BE2C (cell line): Measurements from ENCODE around the gene PGF.

ENCODE experiments used
- DNase-seq: peaks from one replicate; pipeline ENCODE4 v3.0.0-alpha.2; 2020
- H3K27me3 ChIP-seq: fragments of 250-450 bp; sonication (Bioruptor Pico); 2 replicates; pipeline ENCODE4 v1.5.1; 2020; ENCODE audit warnings: mild to moderate bottlenecking
- H3K36me3 ChIP-seq: fragments of 250-450 bp; sonication (Bioruptor Pico); 2 replicates; pipeline ENCODE4 v1.5.1; 2020; ENCODE audit warnings: mild to moderate bottlenecking
- H3K4me1 ChIP-seq: fragments of 250-450 bp; sonication (Bioruptor Pico); 2 replicates; pipeline ENCODE4 v1.5.1; 2020
- H3K4me3 ChIP-seq: 2 replicates; pipeline ENCODE4 v1.5.1; 2011; ENCODE audit warnings: low read depth, low read length
- H3K9me3 ChIP-seq: fragments of 250-450 bp; sonication (Bioruptor Pico); 2 replicates; pipeline ENCODE4 v1.5.1; 2020
- CTCF ChIP-seq: IDR thresholded peaks from 2 replicates; pipeline ENCODE4 v1.5.1; 2012; ENCODE audit warnings: mild to moderate bottlenecking, low read depth, low read length

The PGF gene

GRCh38 chr14:74921987-74922751 is 33.2 kb downstream of the PGF start:
- DNase-seq: no peak
- Histone ChIP-seq H3K4me3 (peak overlapping the region; percentile 95), H3K27me3 (no peaks in the 10 kb centered on the region), H3K9me3 (no peaks in the 10 kb centered on the region), H3K4me1 (no peaks in the 10 kb centered on the region), H3K36me3 (peaks cover 5% of the 10 kb centered on the region; the same call in 1 of the 2 replicates)
- no peak for TF ChIP-seq CTCF

- TF ChIP-seq CTCF: no peak
- Histone ChIP-seq H3K4me3 (no peak overlapping the region), H3K27me3 (no peaks in the 10 kb centered on the region), H3K4me1 (no peaks in the 10 kb centered on the region), H3K9me3 (no peaks in the 10 kb centered on the region), H3K36me3 (peaks cover 5% of the 10 kb centered on the region; the same call in 1 of the 2 replicates)
- DNase-seq: no peak
Observed at GRCh38 chr14:74921053-74921620, 34.3 kb downstream of the PGF start.

GRCh38 chr14:74920281-74920680 is 35.1 kb downstream of the PGF start:
- no peak for DNase-seq
- Histone ChIP-seq H3K27me3 (no peaks in the 10 kb centered on the region), H3K36me3 (peaks cover 5% of the 10 kb centered on the region; the same call in 1 of the 2 replicates), H3K4me1 (no peaks in the 10 kb centered on the region), H3K4me3 (no peak overlapping the region), H3K9me3 (no peaks in the 10 kb centered on the region)
- TF ChIP-seq CTCF: no peak

- no peaks in the 10 kb centered on the region for H3K4me1 ChIP-seq
- H3K4me3 ChIP-seq: no peak overlapping the region
- H3K27me3 ChIP-seq: no peaks in the 10 kb centered on the region
- H3K36me3 ChIP-seq: peaks cover 5% of the 10 kb centered on the region; the same call in 1 of the 2 replicates
- TF ChIP-seq CTCF: no peak
- no peaks in the 10 kb centered on the region for H3K9me3 ChIP-seq
- no peak for DNase-seq
Observed at GRCh38 chr14:74919421-74920165, 35.8 kb downstream of the PGF start.

GRCh38 chr14:74918380-74918779 is 37.0 kb downstream of the PGF start:
- DNase-seq: no peak
- Histone ChIP-seq H3K4me3 (no peak overlapping the region), H3K4me1 (no peaks in the 10 kb centered on the region), H3K27me3 (no peaks in the 10 kb centered on the region), H3K36me3 (peaks cover 5% of the 10 kb centered on the region; the same call in 1 of the 2 replicates), H3K9me3 (no peaks in the 10 kb centered on the region)
- no peak for TF ChIP-seq CTCF
